Heart right ventricle (tissue), 16 donors: ENCODE measurements around the gene GALNT14. TPM values are rescaled to one million over a fixed set of nuclear protein-coding genes. Genes with fewer than 3 reads are reported as not detected.
A peak's percentile ranks its signal among the peaks of the same experiment; 100 is the strongest.

ENCODE experiments used
- ATAC-seq, 8 donors: fragments of 200-7000 bp; cut with Tn5 transposase; one replicate each; pipeline ENCODE4 v1.9.1; 2020; ENCODE audit warnings: mild to moderate bottlenecking in 8 of 8, moderate library complexity in 8 of 8, moderate number of reproducible peaks in 1 of 8
- DNase-seq, 2 donors: peaks; one replicate each; pipeline ENCODE4 v3.0.0-alpha.2; 2020
- H3K27ac ChIP-seq, 10 donors: fragments of 200-600 bp; sonication (generic) in 2 of 10; one replicate each; pipeline versions ENCODE4 v1.5.0 to v1.8.0; 2020 to 2022; ENCODE audit warnings: mild to moderate bottlenecking in 3 of 10
- H3K27me3 ChIP-seq, 7 donors: fragments of 200-600 bp; one replicate each; pipeline ENCODE4 v1.8.0; 2021 to 2022; ENCODE audit warnings: mild to moderate bottlenecking in 2 of 7
- H3K36me3 ChIP-seq, 9 donors: fragments of 200-600 bp; sonication (generic) in 1 of 9; one replicate each; pipeline versions ENCODE4 v1.5.0 to v1.8.0; 2020 to 2022; ENCODE audit warnings: mild to moderate bottlenecking in 2 of 9
- H3K4me1 ChIP-seq, 9 donors: fragments of 200-600 bp; sonication (generic) in 1 of 9; one replicate each; pipeline versions ENCODE4 v1.5.0 to v1.8.0; 2020 to 2022; ENCODE audit warnings: mild to moderate bottlenecking in 4 of 9
- H3K4me3 ChIP-seq, 10 donors: fragments of 200-600 bp; sonication (generic) in 2 of 10; one replicate each; pipeline versions ENCODE4 v1.5.0 to v1.8.0; 2020 to 2022; ENCODE audit warnings: mild to moderate bottlenecking in 7 of 10, moderate library complexity in 2 of 10
- H3K9me3 ChIP-seq, 11 donors: fragments of 200-600 bp in 10 of 11; sonication (generic) in 2 of 11; one replicate each; pipeline versions ENCODE4 v1.5.0 to v1.8.0; 2013 to 2022; ENCODE audit warnings: mild to moderate bottlenecking in 2 of 11, control low read depth in 1 of 11, moderate library complexity in 1 of 11
- WGBS, 2 donors: extraction: QIAGEN DNeasy Blood & Tissue Kit; methylation state at CpG; one replicate each; pipeline ENCODE4 v1.1.7; 2013; ENCODE audit warnings: inconsistent platforms in 1 of 2; 5-methylcytosine and 5-hydroxymethylcytosine counted together
- intact Hi-C, 10 donors: fragments of 100-400 bp; cut with DNase I; formaldehyde crosslinking; loops; one replicate each; pipeline versions ENCODE4 v1.11.1 to v1.14.2; 2022
- polyA plus RNA-seq, 2 donors: library from polyadenylated mRNA; stranded (reverse); fragments of 200-250 nt; gene quantifications; one replicate each; pipeline ENCODE4 v1.2.3, GENCODE V29; 2013
- total RNA-seq, 10 donors: library from RNA; stranded (reverse); fragmentation: NEBNext Ultra II Directional in 3 of 10; extraction: Animal tissue kit (Norgen Biotek cat#: 25700) in 3 of 10; gene quantifications; one replicate each; pipeline versions ENCODE4 v1.2.1 to v1.2.4, GENCODE V29; 2021 to 2023
- TF ChIP-seq, protein P1 (sequence below), 9 donors: fragments of 200-600 bp; sonication (generic) in 2 of 9; IDR thresholded peaks; one replicate each; pipeline versions ENCODE4 v1.5.0 to v1.8.0; 2021 to 2022; ENCODE audit warnings: antibody characterized with exemption in 9 of 9, mild to moderate bottlenecking in 5 of 9, moderate library complexity in 1 of 9
- donor health status: Arrhythmogenic right ventricular cardiomyopathy.
- donor health status: ischemic (EF 13 %, LVEDD 7.1; RV severe dilation, severe dysfunction).
- donor health status: healthy with polysubstance abuse.
- donor health status: DM: no; HTN: yes; CAD: no.
- donor health status: DM: no; HTN: no; CAD: no.
- donor health status: ischemic (EF 25% LVEDD 6.9; RV normal size, moderate dysfunction).
- donor health status: ischemic (EF 25% LVEDD 5.7; RV mildly dilated, moderate dysfunction).
- donor health status: healthy.
- donor health status: DM: yes; HTN: yes; CAD: no.
- donor health status: Ischemic cardiomyopathy.
- donor health status: ischemic (EF 35%, LVEDD 5.7; RV mildly dilated, moderate dysfunction).
- donor health status: nonischemic (EF 11% LVEDD 7.7; RV severe dilation, severe dysfunction).
- donor health status: DM: yes; HTN: yes; CAD: no.
- donor health status: PGD.
- donor health status: ischemic (EF 29% LVEDD 5.4; RV normal size, mild dysfunction).
- donor health status: nonischemic (EF 23%, LVEDD 6.1; RV moderate dilation, normal function).

The GALNT14 gene
- total and polyA plus RNA-seq, 12 donors: 0.17 to 1.4 (median 0.63) TPM; not detected in 2

DNA sequence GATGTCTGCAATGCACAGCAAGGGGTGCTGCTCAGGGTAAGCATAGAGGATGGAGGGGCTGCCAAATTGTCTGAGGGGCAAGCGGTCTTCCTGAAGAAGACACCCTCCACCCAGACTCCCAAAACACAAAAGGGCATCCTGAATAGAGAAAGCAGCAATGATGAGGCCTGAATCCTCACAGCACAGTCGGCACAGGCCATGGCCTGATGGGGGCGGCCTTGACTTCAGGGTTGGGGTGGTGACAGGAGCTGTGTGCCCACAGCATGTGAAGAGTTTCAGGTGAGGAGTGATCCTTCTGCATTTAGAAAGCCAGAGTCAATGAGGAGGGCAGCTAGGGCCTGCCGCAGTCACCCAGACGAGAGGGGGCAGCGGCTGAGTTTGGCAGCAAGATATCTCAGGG, 159.4 kb downstream of the GALNT14 start:
- no peak overlapping the region for H3K4me3 ChIP-seq
- no peak overlapping the region for H3K27ac ChIP-seq
- DNase-seq (no peak), ATAC-seq (no peak)
- no peaks in the 10 kb centered on the region for H3K27me3 ChIP-seq
- H3K4me1 ChIP-seq: peaks cover 0 to 44% (median 16%) of the 10 kb centered on the region in 9 donors
- intact Hi-C loops: no loop called here
- H3K36me3 ChIP-seq: no peaks in the 10 kb centered on the region
- 91 to 94% methylated on average over 6 of the region's 6 CpGs for WGBS, 2 donors
- no peaks in the 10 kb centered on the region for H3K9me3 ChIP-seq
- TF ChIP-seq, protein P1, sequence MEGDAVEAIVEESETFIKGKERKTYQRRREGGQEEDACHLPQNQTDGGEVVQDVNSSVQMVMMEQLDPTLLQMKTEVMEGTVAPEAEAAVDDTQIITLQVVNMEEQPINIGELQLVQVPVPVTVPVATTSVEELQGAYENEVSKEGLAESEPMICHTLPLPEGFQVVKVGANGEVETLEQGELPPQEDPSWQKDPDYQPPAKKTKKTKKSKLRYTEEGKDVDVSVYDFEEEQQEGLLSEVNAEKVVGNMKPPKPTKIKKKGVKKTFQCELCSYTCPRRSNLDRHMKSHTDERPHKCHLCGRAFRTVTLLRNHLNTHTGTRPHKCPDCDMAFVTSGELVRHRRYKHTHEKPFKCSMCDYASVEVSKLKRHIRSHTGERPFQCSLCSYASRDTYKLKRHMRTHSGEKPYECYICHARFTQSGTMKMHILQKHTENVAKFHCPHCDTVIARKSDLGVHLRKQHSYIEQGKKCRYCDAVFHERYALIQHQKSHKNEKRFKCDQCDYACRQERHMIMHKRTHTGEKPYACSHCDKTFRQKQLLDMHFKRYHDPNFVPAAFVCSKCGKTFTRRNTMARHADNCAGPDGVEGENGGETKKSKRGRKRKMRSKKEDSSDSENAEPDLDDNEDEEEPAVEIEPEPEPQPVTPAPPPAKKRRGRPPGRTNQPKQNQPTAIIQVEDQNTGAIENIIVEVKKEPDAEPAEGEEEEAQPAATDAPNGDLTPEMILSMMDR (IDR thresholded peaks at IDR 0.05): no peak

DNA sequence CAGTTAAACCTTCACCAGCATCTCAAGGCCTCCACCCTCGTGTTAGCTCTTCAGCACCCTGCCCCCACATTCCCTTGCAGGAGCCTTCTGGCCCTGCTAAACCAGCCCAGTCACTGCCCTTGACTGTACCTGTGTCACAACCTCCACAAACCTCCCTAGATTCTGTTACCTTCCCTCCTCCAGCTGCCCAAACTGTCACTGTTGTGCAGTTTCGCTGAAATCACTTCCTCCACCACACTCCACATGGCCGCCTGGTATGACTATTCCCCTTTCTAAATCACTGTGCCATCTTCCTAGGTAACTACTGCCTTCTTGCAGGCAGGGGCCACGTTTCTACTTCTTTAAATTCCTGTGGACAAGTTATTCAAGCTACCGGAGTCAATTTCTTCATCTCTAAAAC, 160.2 kb downstream of the GALNT14 start:
- 72 to 86% methylated on average over 5 of the region's 5 CpGs for whole genome bisulfite sequencing, 2 donors
- H3K4me3 ChIP-seq: no peak overlapping the region
- no peak for ATAC-seq
- no peaks in the 10 kb centered on the region for H3K36me3 ChIP-seq
- no peak overlapping the region for H3K27ac ChIP-seq
- H3K9me3 ChIP-seq: no peaks in the 10 kb centered on the region
- no peaks in the 10 kb centered on the region for H3K27me3 ChIP-seq
- intact Hi-C loops: no loop called here
- DNase-seq: no peak
- TF ChIP-seq, protein P1 (IDR thresholded peaks at IDR 0.05): no peak
- H3K4me1 ChIP-seq: peaks cover 2 to 45% (median 21%) of the 10 kb centered on the region in 9 donors

DNA sequence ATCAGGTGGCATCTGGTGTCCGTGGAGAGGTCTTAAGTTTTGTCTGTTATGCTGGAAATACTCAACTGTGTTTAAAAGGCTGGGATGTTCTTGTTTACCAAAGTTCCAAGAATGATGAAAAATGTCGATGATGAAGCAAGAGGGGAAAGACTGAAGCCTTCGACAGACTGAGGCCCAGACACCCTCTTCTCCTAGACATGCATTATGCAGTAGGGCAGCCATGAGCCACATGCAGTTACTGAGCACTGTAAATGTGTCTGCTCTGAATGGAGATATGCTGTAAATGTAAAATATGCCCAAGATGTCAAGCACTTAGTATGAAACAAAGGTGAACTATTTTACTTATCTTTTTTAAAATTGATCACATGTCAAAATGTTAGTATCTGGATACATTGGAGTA, 163.1 kb downstream of the GALNT14 start:
- peaks cover 2 to 32% (median 19%) of the 10 kb centered on the region in 9 donors for H3K4me1 ChIP-seq
- H3K36me3 ChIP-seq: no peaks in the 10 kb centered on the region
- ATAC-seq: no peak
- no peaks in the 10 kb centered on the region for H3K27me3 ChIP-seq
- WGBS, 2 donors: 77 to 84% methylated on average over 3 of the region's 3 CpGs
- DNase-seq: no peak
- no peak overlapping the region for H3K4me3 ChIP-seq
- no peak overlapping the region for H3K27ac ChIP-seq
- TF ChIP-seq, protein P1 (IDR thresholded peaks at IDR 0.05): no peak
- H3K9me3 ChIP-seq: no peaks in the 10 kb centered on the region
- intact Hi-C loops: no loop called here

DNA sequence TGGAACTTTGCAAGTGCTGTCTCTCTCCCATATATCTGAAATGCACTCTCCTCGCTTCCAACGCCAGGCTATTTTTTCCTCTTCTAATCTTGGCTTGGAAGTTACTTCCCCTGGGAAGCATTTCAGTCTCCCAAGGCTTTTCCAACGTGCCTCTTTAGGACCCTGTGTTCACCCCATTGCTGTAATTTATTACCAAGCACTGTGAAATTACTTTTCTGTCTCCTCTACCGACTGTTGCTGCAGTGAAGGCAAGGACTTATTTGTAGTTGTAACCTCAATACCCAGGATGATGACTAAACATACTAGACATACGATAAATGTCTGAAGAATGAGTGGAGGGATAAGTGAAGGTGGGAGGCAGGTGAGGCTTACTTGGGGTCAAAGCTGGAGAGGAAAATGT, 163.7 kb downstream of the GALNT14 start:
- peaks cover 2 to 26% (median 16%) of the 10 kb centered on the region in 9 donors for H3K4me1 ChIP-seq
- 41 to 45% methylated on average over 5 of the region's 5 CpGs for WGBS, 2 donors
- intact Hi-C loops: no loop called here
- no peaks in the 10 kb centered on the region for H3K27me3 ChIP-seq
- H3K27ac ChIP-seq: peak overlapping the region in 1 of 10 donors; percentile 21
- no peaks in the 10 kb centered on the region for H3K36me3 ChIP-seq
- DNase-seq (no peak), ATAC-seq (peak in 4 of 8 donors; percentile 10 to 36 (median 30))
- no peaks in the 10 kb centered on the region for H3K9me3 ChIP-seq
- TF ChIP-seq, protein P1 (IDR thresholded peaks at IDR 0.05): no peak
- H3K4me3 ChIP-seq: no peak overlapping the region
